Measurements from ENCODE around the gene GOLGA3.
A peak's percentile ranks its signal among the peaks of the same experiment; 100 is the strongest.
"Not testable (repeated sequence)": the region's sequence is repeated elsewhere in the genome, so short reads cannot be mapped to it uniquely, and the experiment has no call there.

The GOLGA3 gene

DNA sequence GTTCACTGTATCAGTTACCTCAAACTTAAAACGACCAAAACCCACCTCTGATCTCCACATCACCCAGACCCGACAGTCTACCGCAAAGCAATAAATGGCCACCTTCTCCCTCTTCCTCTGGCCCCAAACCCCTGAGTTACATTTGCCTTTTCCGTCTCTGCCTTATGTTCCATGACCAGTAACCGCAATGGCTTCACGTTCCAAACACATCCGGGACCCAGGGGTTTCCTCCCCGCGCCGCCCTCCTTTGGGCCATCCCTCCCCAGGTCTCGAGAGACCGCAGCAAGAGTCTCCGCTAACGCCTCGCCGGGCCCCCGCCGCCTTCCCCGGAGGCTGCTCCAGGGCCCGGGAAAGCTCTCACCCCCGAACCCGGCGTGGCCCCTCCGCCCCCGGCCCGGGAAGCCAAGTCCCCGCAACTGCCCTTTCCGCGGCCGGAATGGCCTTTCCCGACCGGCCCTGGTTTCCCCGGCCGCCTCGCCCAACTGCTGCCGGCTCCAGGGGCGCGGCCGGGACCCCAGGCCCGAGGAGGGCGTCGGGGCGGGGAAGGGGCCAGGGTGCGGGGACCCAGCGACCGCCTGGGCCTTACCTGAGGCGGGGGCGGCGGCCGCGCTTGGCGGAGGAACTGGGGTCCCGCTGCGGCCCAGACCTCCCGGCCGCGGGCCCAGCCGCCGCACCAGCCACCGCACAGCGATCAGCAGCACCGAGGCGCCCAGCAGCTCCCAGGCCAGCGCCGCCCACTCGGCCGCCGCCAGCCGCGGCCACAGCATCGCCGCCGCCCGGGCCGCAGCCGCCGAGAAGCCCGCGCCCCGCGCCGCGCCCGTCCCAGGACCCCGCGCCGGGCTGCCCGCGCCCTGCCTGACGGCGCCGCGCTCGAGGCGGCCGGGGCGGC is 67.4 kb downstream of the GOLGA3 start, which contains the start of gene ANKLE2:
Gene ANKLE2 (minus strand): TSS at position 801 of the 889 bp plus-strand sequence. CDS start 34 bp downstream, at position 767.
- H3K4me3 ChIP-seq (replicated peaks; ENCODE audit: low read depth, low read length): peak within 1 kb of the TSS; percentile 89
- peak; percentile 61 for DNase-seq (ENCODE audit: low read depth)

GRCh38 chr12:132759359-132759758 is 69.3 kb downstream of the GOLGA3 start:
- DNase-seq (ENCODE audit: low read depth): no peak
- no peak for TF ChIP-seq CTCF (IDR thresholded peaks at IDR 0.05; ENCODE audit: low read length, missing control alignments)
- no peak overlapping the region for H3K4me3 ChIP-seq (replicated peaks; ENCODE audit: low read depth, low read length)

More for the DNA sequence above, 67.4 kb downstream of the GOLGA3 start, which contains the start of gene ANKLE2:
- TF ChIP-seq CTCF (IDR thresholded peaks at IDR 0.05; ENCODE audit: low read length, missing control alignments): no peak

- not testable (repeated sequence) for DNase-seq (ENCODE audit: low read depth); H3K4me3 ChIP-seq (replicated peaks; ENCODE audit: low read depth, low read length)
These were observed 69.8 kb downstream of the GOLGA3 start for GRCh38 chr12:132758825-132759224.

DNA sequence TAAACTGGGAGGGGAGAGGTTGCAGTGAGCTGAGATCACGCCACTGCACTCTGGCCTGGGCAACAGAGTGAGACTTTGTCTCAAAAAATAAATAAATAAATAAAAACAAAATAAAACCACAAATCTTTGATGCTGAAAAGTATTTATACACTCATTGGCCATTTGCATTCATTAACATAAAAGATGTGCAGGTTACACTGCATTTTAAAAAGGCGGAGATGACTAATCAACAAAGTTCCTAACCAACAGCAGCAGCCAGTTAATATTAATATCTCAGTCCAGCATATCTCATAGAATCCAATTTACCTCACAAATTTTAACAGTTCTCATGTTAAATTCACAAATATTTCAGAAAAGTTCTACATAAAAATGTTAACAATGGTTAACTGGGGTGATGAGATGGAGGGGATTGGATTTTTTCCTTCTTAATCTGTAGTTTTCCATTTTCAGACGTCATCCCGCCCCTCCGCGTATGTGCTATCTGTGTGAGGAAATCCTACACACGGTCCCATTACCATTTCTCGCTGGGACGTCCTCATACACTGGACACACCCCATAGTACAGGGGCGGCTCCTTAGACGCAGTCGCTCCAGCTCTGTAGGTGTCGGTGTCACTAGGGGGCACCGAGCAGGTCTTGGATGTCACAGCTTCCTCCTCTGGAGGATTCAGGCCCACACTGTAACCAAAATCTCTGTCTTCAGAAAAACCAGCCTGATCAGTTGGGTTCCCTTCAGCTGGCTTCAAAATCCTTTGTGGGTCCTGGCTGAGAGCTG is 74.3 kb downstream of the GOLGA3 start:
- no peak for TF ChIP-seq CTCF (IDR thresholded peaks at IDR 0.05; ENCODE audit: low read length, missing control alignments)
- no peak overlapping the region for H3K4me3 ChIP-seq (replicated peaks; ENCODE audit: low read depth, low read length)
- no peak for DNase-seq (ENCODE audit: low read depth)

DNA sequence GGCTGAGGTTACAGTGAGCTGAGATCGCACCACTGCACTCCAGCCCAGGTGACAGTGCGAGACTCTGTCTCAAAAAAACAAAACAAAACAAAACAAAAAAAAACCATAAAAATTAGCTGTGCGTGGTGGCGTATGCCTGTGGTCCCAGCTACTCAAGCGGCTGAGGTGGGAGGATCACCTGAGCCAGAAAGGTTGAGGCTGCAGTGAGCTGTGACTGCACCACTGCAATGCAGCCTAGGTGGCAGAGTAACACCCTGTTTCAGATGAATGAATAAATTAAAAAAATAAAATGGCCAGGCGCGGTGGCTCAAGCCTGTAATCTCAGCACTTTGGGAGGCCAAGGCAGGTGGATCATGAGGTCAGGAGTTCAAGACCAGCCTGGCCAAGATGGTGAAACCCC is 75.0 kb downstream of the GOLGA3 start:
- DNase-seq (ENCODE audit: low read depth): not testable (repeated sequence)

DNA sequence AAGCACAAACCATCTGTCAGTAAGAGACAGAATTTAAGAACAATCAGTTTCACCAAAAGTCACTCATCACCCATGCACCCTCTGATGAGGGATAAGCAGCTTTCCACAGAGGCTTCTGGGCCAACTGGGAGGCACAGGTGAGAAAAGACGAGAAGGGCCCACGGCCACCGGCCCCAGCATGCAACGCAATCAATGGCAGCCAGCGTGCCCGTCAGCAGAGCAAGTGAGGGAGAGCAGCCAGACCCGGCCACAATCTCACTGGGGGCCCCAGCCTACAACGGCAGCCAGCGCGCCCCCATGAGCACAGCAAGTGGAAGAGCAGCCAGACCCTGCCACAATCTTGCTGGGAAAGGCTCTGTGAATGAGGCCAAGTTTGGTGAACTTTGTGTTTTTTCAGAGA is 80.3 kb downstream of the GOLGA3 start:
- H3K4me3 ChIP-seq (replicated peaks; ENCODE audit: low read depth, low read length): no peak overlapping the region
- DNase-seq (ENCODE audit: low read depth): no peak
- no peak for TF ChIP-seq CTCF (IDR thresholded peaks at IDR 0.05; ENCODE audit: low read length, missing control alignments)

More for the DNA sequence above, 75.0 kb downstream of the GOLGA3 start:
- H3K4me3 ChIP-seq (replicated peaks; ENCODE audit: low read depth, low read length): not testable (repeated sequence)

DNA sequence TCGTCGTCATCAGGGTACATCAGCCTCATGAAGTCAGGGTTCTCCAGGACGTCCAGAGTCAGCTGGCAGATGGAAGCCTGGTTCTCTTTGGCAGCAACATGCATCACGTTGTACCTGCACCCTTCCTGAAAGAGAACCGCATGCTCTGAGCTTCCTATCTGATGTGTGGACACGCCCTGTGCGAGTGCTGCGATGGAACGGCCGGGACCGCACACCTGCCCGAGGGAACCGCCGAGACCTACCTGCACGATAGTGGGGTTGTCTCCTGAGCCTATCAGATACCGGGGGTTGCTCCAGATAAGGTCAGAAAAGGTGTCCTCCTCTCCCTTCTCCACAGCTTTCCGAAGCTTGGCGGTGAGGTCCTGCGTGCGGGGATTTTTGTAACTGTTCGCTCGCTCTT is 80.8 kb downstream of the GOLGA3 start:
- no peak overlapping the region for H3K4me3 ChIP-seq (replicated peaks; ENCODE audit: low read depth, low read length)
- TF ChIP-seq CTCF (IDR thresholded peaks at IDR 0.05; ENCODE audit: low read length, missing control alignments): no peak
- DNase-seq (ENCODE audit: low read depth): no peak

Data from fibroblast of pulmonary artery (primary cell).